Neural progenitor cell (in vitro differentiated cells): ENCODE data around the gene PODXL2.

Source experiments
- EZH2 ChIP-seq: fragments of 200-600 bp; sonication (generic); IDR thresholded peaks from 2 replicates; pipeline ENCODE4 v1.6.1; 2017; ENCODE audit warnings: antibody characterized with exemption, mild to moderate bottlenecking, moderate library complexity
- EZH2phosphoT487 ChIP-seq: fragments of 200-600 bp; sonication (generic); IDR thresholded peaks from 2 replicates; pipeline ENCODE4 v1.6.1; 2017; ENCODE audit warnings: antibody characterized with exemption
- TF ChIP-seq, protein P1 (sequence below): fragments of 200-600 bp; sonication (generic); IDR thresholded peaks from 2 replicates; pipeline ENCODE4 v1.5.1; 2017; ENCODE audit warnings: antibody characterized with exemption, mild to moderate bottlenecking

DNA sequence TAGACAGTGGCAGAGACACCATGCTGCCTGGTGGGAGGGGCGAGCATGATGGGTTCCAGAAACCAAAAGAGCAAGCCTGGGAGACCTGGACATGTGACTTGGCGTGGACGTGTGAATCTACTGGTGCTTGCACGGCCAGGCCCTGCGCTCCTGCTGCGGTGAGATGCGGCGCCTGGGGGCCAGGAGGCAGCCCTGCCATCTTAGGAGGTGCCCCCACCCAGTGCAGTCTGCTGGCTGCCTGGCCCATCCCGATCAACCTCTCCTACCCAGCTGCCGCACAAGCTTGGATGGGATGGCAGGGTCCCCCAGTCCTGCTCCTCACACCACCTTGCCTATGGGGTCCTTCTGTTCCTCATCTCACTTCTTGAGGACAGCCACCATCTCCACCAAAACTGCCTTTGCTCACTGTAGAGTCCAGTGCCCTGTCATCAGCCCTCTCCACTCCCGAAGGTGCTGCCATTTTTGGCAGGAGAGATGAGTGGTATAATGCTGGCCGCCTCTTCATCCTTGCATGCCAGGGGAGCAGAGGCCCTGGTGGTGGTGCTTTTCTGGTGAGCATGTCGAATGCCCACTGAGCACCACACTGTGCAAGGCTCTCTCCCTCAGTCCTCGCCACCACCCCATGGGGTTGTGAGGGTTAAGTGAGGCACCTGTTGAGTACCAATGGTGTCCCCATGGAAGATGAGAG is 40.7 kb downstream of the PODXL2 start:
- TF ChIP-seq, protein P1, sequence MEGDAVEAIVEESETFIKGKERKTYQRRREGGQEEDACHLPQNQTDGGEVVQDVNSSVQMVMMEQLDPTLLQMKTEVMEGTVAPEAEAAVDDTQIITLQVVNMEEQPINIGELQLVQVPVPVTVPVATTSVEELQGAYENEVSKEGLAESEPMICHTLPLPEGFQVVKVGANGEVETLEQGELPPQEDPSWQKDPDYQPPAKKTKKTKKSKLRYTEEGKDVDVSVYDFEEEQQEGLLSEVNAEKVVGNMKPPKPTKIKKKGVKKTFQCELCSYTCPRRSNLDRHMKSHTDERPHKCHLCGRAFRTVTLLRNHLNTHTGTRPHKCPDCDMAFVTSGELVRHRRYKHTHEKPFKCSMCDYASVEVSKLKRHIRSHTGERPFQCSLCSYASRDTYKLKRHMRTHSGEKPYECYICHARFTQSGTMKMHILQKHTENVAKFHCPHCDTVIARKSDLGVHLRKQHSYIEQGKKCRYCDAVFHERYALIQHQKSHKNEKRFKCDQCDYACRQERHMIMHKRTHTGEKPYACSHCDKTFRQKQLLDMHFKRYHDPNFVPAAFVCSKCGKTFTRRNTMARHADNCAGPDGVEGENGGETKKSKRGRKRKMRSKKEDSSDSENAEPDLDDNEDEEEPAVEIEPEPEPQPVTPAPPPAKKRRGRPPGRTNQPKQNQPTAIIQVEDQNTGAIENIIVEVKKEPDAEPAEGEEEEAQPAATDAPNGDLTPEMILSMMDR: no peak
- TF ChIP-seq EZH2phosphoT487: no peak
- no peak for TF ChIP-seq EZH2
